Measurements from ENCODE around the gene MMD.
"Not testable (repeated sequence)": the region's sequence is repeated elsewhere in the genome, so short reads cannot be mapped to it uniquely, and the experiment has no call there.

The MMD gene, protein sequence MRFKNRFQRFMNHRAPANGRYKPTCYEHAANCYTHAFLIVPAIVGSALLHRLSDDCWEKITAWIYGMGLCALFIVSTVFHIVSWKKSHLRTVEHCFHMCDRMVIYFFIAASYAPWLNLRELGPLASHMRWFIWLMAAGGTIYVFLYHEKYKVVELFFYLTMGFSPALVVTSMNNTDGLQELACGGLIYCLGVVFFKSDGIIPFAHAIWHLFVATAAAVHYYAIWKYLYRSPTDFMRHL

DNA sequence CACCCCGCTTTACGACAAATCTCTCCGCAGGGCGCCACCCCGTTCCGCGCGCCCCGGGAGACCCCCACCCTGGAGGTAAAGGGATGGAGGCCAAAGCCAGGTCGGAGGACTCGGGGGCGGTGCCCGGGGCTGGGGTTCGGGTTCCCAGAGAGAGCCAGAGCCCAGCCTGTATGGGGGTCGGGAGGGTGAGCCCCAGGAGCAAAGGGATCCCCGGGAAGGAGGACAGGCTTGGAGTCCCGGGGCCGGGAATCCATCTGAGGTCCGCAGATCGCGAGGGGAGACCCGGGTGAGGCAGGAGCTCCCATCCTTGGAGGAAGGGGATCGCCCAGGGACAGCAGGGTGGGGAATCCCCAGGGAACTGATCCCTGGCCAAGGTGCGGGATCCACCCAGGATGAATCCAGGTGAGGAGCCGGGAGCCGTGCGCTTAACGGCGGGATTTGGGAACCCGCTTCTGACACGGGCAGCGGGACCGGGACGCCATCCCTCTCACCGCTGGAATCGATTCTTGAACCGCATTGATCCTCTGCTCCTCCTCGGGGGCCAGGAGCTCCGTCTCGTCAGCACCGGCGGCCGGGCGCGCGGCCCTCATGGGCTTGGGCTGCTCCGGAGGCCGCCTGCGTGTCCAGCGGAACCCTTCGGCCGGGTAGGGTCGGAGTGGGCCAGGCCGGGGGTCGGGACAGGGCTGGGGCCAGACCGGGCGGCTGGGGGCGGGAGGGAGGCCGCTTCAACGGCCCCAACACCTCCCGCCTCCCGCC, at the start of gene MMD:
Gene MMD, minus strand, starts transcription at position 657 of the 756 bp plus-strand sequence. Its CDS starts 140 bp downstream, at position 517.
- DNase-seq (ENCODE audit: low read depth, low spot score), result no peak
- H3K27ac ChIP-seq, result peak within 1 kb of the TSS; percentile 27

DNA sequence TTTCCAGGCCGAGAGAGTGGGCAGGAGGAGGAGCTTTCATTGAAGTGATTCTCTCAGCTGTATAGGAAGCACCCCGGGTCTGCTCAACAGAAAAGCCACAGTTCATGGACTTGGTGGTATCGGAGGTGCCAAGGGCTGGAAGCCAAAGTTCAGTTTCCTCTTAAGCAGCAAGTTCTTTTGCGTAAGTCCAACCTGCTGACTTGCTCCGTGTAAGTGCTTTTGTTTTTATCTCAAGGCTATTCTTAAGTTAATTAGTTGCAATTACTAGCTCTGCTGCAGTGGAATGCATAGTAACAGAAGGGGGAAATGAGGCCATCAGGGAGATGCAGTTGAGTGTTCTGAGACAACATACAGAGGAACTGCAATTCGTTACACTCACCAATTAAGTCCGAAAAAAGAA, 45.0 kb upstream of the MMD start:
- no peak for DNase-seq (ENCODE audit: low read depth, low spot score)

DNA sequence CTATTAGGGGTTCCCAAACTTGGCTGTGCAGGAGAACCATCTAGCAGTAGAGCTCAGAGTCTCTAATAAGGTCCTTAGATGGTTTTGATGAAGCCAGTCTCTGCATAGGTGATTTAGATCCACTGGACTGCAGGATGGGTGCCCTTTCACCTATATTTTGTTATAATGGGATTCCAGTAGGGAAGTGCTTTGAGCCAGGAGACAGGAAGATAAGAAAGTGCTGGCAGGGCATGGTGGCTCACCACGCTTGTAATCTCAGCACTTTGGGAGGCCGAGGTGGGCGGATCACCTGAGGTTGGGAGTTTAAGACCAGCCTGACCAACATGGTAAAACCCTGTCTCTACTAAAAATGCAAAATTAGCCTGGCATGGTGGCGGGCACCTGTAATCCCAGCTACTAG, 44.1 kb upstream of the MMD start:
- H3K27ac ChIP-seq; DNase-seq (ENCODE audit: low read depth, low spot score): not testable (repeated sequence)

More for the DNA sequence above, 45.0 kb upstream of the MMD start:
- no peak overlapping the region for H3K27ac ChIP-seq

DNA sequence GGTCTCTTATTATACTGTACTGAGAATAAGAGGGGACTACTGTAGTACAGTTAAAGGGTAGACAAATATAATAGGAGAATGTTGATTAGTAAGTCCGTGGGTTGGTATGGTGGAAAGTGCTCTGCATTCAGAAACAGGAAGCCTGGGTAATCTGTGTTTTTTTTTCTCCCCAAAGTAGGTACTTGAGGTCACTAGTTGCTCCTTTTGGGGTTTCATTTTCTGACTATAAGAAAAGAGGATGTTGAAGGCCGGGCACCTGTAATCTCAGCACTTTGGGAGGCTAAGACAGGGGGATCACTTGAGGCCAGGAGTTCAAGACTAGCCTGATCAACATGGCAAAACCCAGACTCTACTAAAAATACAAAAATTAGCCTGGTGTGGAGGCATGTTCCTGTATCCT, 42.0 kb upstream of the MMD start:
- H3K27ac ChIP-seq, result no peak overlapping the region
- no peak for DNase-seq (ENCODE audit: low read depth, low spot score)

DNA sequence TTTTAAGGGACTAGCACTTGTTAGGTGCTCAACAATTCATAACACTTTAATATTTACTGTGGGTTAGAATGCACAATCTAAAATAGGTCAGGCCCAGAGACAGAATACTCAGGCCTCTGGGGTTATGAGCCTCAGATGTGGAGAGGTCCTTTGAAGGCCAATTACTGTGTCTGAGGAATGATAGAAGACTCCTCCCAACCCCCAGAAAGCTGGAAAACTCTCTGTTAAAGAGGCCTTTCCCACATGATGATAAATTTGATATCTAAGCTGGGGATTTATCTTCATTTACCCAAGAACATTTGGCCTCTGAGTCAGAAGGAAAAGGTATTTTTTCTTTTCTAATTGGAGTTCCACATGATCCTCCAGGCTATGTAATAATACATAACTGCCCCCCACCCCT, 41.1 kb upstream of the MMD start:
- no peak for DNase-seq (ENCODE audit: low read depth, low spot score)
- H3K27ac ChIP-seq, result no peak overlapping the region

DNA sequence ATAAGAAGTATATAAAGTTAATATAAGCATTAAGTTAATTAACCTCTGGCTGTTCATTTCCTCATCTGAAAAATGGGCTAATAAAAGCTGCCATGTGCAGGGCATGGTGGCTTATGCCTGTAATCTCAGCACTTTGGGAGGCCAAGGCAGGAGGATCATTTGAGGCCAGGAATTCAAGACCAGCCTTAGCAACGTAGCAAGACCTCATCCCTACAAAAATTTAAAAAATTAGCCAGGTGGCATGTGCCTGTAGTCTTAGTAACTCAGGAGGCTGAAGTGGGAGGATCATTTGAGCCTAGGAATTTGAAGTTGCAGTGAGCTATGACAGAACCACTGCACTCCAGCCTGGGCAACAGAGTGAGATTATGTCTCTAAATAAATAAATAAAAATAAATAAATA, 40.6 kb upstream of the MMD start:
- no peak for DNase-seq (ENCODE audit: low read depth, low spot score)
- H3K27ac ChIP-seq, result no peak overlapping the region

DNA sequence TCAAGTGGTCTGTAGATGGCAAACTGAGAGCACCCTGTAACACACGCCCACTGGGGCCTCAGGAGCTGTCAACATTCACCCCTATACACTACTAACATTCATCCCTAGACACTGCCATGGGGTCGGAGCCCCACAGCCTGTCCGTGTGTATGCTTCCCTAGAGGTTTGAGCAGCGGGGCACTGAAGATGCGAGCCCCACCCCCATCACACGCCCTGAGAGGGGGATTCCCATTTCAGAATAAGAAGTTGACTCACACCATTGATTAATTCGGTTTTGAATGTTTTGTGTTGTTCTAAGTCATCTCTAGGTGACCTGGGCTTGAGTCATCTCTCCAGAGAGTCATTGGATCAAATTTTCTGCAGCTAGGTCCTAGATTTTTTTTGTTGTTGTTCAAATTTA, 37.3 kb upstream of the MMD start:
- no peak for DNase-seq (ENCODE audit: low read depth, low spot score)
- no peak overlapping the region for H3K27ac ChIP-seq

DNA sequence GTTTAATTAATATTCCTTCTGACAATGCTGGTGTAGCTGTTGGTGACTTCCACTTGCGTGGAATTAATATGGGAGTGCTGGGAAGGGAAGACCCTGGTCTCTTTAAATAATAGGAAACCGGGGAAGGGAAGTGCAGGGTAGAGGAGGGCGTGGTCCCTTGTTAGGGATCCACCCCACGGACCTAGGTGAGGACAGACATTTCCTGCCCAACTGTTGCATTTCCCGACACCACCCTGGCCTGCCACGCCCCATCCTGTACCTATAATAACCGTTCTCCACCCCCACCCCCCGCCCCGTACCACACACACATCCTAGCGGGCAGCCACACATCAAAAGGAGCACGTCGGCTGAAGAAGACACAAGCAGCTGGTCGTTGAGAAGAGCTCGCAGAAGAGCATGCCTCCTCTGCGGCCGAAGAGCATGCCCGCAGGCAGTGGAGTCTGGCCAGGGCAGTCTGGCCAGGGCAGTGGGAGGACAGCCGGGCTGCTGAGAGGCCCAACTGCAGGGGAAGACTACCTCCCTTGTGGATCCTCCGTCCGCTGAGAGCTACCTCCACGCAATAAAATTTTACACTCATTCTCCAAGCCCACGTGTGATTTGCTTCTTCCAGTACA, 36.8 kb upstream of the MMD start:
- H3K27ac ChIP-seq, result no peak overlapping the region
- DNase-seq (ENCODE audit: low read depth, low spot score), result no peak

DNA sequence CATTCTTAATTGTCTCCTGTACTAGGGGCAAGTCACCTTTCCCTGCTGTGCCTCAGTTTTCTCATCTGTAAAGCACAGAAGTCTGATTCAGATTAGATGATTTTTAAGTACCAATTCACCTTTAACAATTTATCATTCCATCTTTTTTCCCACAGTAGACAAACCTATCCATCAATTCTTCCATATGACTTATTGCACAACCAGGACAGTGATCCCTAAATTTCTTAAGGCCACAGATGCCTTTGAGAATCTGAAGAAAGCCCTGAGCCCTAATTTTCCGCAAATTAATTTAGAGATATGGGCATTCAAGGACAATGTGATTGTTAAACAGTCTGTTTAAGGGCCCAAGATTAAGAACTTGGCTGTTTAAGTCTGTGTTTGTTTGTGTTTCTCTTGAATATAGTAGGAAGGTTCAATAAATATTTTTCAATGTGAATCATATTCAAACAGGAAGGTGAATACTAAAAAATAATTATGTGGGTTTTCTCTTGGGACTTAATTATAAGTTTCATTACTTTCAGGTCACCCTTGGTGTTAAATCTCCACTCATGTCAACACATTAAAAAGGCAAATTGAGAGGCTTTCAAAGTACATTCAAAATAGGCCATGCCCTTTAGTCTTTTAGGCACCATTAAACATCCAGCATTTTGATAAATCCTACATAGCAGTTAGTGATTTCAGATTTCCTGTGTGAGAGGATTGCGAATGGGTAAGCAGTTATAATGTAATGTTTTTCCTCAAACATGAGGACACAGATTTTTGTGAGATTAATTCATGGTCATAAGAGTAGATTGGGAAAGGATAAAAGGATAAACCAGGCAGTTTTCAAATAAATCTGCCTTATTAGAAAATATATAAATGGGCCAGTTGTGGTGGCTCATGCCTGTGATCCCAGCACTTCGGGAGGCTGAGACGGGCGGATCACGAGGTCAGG, 34.9 kb upstream of the MMD start:
- no peak for DNase-seq (ENCODE audit: low read depth, low spot score)
- H3K27ac ChIP-seq, result no peak overlapping the region

DNA sequence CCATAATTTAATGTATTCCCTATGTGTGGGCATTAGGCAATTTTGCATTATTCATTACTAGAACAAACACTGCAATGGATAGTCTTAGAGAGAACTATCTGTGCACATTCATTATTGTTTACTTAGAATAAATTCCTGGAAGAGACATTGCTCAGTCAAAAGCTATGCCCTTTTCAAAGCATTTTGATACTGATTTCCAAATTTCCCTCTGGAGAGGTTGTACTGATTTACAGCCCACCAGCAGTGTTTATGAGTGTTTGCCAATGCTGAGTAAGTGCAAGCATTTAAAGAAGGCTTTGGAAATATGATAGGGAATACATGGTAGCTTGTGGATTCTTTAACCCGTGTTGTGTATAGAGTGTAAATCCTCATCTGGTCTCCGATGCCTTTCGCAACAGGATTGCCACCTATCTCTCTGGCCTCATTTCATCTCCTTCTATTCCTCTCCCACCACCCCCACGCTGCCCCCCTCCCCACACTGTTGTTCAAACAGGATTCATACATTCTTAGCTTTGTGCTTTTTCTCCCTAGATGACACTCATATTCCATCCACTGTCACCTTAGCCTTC, 33.4 kb upstream of the MMD start:
- no peak overlapping the region for H3K27ac ChIP-seq
- DNase-seq (ENCODE audit: low read depth, low spot score), result no peak

DNA sequence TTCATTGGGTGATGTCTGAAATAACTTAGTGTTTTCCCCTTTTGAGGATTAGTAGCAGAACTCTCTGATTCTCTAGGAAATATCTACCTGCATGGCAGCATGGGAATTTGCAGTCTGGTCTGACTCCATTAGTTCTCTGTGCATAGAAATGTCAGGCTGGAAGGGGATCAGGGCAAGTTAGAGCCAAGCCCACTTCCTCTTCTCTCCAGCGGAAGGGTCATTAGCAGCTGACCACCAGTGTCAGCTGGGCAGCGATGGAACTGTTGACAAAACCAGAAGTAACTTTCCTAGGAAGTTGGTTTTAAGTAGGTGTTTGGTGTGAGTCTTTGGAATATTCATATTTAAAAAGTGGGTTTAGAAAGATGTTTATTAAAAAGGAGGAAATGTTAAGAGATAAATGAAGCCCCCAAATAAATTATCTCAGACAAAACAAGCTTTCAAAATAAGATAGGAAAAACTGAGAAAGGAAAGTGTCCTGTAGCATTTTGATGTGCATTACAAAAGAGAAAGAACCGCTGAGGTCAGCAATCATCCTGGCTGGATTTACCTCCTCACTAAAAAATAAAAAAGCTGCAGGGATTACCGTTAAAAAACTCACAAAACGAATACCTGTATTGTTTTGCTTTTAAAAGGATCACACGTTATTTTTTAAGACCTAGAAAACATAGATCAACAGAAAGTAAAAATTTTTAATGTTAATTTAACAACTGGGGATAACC, 32.4 kb upstream of the MMD start:
- H3K27ac ChIP-seq, result no peak overlapping the region
- DNase-seq (ENCODE audit: low read depth, low spot score), result no peak

DNA sequence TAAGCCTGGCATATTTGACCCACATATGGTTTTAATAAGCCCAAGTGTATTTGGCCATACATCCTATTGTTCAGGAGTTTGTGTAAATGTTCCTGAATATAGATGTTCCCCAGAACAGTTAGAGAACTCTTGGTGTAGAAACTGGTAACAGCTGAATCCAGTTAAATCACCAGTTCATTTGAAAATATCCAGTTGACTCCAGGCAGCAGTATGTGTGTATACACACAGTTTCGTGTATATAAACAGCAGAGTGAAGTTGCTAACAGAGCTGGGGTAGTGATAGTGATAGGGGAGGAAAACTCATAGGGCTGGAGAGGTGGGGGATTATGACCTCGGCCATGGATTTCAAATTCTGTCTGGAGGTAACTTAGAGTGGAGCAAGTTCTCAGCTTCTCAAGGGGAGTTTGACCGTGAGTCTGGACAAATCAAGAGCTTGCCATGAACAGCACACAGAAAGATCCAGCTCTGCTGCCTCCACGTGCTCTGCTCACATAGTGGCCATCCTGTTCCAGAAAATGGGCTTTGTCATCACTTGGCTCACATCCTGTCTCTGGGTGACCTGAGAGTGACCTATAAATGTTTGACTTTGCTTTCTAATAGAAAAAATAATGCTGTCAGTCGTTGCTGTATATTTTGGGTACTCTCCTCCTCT, 30.6 kb upstream of the MMD start:
- no peak overlapping the region for H3K27ac ChIP-seq
- no peak for DNase-seq (ENCODE audit: low read depth, low spot score)

DNA sequence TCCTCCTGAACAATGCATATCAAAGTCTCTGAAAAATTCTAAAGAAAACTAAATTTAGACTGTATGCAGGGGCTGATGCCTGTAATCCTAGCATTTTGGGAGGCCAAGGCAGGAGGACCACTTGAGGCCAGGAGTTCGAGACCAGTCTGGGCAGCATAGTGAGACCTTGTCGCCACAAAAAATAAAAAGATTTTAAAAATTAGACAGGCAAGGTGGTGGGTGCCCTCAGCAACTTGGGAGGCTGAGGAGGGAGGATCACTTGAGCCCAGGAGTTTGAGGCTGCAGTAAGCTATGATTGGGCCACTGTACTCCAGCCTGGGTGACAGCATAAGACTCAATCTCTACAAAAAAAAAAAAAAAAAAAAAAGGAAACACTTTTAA, 30.1 kb upstream of the MMD start:
- DNase-seq (ENCODE audit: low read depth, low spot score), result no peak
- no peak overlapping the region for H3K27ac ChIP-seq

DNA sequence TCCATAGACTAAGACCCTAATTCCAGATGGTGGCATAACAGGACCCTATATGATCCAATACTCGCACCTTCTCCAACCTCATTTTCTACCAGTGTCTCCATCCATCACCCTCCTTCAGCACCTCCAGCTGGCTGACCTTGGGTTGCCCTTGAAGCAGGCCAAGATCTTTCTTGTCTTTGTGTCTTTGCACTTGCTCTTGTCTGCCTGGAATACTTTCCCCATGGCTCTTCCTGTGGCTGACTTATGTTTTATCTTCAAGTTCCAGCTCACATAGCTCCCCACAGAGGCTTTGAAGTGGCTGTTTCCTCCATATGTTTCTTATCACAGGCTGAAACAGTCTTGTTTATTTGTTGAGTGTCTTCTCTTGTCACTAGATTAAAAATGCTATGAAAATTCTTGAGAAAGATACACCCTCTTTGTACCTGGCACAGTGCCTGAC, 29.6 kb upstream of the MMD start:
- DNase-seq (ENCODE audit: low read depth, low spot score), result no peak
- no peak overlapping the region for H3K27ac ChIP-seq

DNA sequence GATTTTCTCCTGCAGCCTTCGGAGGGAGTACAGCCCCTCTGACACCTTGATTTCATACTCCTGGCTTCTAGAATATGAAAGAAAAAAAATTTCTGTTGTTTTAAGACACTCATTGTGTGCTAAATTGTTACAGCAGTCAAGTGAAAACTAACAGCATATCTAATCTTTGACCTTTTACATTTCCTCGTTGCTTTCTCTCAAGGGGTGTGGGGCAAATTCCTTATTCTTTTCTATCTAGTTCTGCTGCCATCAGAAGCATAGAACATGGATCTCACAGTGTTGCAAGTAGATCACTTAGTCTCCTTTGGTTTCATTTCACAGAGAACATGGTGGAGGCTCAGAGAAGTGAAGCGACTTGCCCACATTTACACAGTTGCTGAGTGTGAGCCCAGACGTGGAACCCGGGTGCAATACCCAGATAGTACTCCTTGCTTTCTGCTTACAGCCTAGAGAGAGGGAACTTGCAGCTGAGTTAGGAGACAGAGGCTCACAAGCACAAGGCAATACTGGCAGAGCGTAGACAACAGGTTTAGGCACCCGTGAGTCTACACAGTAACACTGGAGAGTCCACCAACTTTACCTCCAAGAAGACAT, 28.7 kb upstream of the MMD start:
- DNase-seq (ENCODE audit: low read depth, low spot score), result no peak
- H3K27ac ChIP-seq, result no peak overlapping the region

DNA sequence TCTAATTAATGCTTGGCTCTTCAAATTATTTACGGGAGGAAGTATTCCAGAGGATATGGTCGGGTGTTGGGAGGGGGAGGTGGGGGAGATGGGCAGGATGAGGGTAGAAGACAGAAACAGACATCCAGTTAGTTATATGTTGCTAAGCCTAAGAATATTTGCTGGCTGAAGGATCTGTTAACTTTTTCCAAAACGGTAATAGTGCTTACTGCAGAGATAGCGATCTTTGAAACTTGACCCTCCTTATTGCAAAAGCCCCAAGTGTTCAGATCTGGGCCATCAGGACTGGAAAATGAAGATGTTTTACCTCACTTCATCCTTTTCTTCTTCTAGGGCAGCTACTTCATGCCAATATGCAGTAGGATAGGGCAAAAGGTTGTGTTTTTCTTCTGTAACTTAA, 27.0 kb upstream of the MMD start:
- DNase-seq (ENCODE audit: low read depth, low spot score), result no peak

DNA sequence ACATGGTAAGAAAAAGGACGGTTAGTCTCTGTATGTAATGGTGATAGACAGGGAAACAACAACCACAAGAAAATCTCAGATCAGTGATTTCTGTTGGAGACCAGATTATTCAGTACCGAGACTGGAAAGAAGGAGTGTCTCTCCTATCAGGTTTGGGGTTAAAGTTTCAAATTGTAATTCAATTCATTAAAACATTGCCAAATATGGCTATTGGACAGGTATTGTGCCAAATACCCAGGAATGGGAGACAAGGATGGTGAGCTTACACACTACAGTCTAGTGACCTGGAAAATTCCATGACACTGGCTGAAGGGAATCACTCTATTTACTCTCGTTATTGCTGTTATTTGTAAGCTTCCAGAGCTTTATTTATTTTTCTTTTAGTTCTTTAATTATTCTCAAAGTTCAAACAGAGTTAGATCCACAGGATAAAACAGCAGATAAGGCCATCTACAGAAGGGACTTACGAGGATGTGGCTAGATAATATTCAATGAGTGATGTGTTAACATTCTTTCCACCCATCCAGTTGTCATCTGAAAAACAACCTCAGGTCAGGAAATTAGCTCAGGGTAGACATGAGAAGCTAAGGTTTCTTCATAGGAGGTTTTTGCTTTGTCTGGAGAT, 25.1 kb upstream of the MMD start:
- H3K27ac ChIP-seq, result no peak overlapping the region
- no peak for DNase-seq (ENCODE audit: low read depth, low spot score)

More for the DNA sequence above, 27.0 kb upstream of the MMD start:
- H3K27ac ChIP-seq, result no peak overlapping the region

DNA sequence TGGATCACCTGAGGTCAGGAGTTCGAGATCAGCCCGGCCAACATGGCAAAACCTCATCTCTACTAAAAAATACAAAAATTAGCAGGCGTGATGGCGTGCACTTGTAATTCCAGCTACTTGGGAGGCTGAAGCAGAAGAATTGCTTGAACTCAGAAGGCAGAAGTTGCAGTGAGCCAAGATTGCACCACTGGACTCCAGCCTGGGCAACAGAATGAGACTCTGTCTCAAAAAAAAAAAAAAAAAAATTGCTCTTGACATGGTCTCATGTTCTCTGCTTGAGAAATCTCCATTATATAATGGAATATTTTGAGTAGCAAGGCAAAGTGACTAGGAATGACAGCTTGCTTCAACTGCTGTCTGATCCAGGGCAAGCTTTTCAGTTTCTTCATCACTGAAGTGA, 24.4 kb upstream of the MMD start:
- H3K27ac ChIP-seq; DNase-seq (ENCODE audit: low read depth, low spot score): not testable (repeated sequence)
